Hematopoietic multipotent progenitor cell treated with erythropoietin and hydrocortisone succinate and interleukin-3 and kit ligand, for 6 days (in vitro differentiated cells): ENCODE results near the gene STX10.

Source experiments
- DNase-seq: peaks from one replicate; pipeline ENCODE4 v3.0.0-alpha.2; 2015

STX10 gene

GRCh38 chr19:13118424-13119193 lies 31.6 kb downstream of the STX10 start:
- peak; percentile 76 for DNase-seq

DNA sequence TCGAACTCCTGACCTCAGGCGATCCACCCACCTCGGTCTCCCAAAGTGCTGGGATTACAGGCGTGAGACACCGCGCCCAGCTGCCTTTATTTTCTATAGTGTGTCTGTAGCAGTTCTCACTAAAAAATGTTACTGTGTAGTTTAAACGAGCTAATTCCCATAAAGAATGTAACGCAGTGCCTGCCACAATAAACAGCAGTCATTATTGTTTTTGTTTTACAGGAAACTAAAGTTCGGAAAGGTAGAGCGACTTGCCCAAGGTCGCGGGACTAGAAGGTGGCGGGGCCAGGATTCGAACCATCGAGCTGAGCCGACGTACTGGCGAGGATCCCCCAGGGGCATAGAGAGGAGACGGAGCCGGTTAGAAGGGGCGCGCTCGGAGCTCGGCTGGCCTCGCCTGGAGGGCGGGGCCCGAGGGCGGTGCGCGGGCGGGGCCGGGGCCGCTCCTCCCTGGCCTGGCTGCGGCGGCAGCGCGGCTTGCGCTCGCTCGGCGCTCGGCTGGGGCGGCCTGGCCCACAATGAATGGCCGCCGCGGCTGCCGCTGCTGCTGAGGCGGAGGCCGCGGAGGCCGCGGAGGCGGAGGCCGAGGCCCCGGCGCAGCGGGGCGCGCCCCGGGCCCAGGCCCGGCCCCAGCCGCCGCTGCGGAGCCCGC lies 32.3 kb downstream of the STX10 start, which contains the start of gene NACC1:
TSS of gene NACC1 (plus strand) at position 493 of the 652 bp plus-strand sequence. CDS start 16,944 bp downstream, outside the sequence.
- peak; percentile 94 for DNase-seq

- no peak for DNase-seq
Observed at GRCh38 chr19:13117176-13117771, 32.9 kb downstream of the STX10 start.

- DNase-seq = peak; percentile 97
Observed at GRCh38 chr19:13116282-13117175, 33.6 kb downstream of the STX10 start, which contains the start of gene TRMT1. Gene TRMT1, minus strand, starts transcription at chr19:13116740. Its CDS starts 341 bp downstream, at chr19:13116399.

DNA sequence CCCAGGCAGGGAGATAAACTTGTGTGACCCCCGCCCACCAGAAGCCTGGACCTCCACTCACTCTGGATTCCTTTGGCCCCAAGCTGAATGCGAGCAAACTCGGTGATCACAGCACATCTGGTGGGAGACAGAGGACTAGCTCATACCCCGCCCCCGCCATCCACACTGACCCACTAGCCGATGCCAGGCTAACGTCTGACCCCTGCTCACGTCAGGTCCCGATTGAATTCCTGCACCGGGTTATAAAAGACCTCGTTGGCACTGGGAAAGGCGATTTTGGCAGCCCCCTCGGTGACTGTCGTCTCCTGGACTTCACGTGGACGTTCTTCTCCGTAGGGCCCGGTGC lies 34.3 kb downstream of the STX10 start:
- no peak for DNase-seq

- no peak for DNase-seq
Observed at GRCh38 chr19:13112555-13112954, 37.6 kb downstream of the STX10 start.

DNA sequence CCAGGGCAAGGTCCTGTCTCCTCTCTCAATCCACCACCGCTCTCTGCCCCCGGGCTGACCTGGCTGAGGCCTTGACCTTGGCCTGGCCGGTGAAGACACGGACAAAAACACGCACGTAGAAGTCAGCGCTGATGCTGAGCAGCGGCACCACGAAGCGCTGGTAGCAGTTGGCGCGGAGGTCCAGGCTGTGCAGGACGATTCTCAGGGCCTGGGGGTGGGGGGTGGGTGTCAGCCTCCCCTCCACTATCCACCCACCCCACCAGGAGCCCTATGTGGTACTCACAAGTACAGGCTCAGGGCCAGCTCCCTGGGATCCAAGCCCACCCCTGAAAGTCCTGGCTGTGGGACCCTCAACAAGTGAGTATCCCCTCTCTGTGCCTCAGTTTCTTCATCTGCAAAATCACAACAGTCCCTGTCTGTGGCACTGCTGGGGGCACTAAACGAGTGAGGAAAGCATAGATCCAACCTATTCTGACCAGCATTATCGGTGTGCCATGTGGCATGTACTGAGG lies 40.0 kb downstream of the STX10 start:
- no peak for DNase-seq

DNA sequence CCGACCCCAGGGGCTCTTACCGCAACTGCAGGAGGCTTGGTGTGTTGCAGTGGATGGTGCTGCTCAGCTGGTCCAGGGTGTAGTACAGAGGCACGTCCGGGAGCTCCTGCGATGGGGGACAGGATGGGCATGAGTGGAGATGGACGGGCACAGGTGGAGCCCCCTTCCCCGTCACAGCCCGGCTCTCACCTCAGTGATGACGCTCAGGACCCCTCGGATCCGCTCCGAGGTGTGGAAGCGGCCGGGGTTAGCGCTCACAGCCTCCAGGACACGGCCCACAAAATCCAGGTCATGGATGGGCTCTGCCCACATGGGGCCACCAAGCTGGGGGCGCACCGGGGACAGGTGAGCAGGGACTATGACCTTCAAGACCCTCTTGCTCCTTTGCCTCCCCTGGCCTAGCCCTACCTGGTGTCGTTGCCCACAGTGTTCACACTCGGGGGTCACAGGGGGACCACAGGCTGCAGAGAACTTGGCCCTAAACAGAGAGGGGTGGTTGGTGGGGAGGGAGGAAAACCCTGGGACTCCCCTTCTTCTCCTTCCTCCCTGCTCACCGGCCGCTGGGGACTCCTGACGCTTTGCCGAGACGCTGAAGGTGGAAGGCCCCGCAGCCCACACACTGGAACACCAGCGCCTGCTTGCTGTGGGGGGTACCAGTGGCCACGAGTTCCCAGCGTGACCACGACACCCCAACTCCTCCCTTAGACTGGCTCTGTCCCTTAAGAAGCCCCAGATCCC lies 40.6 kb downstream of the STX10 start:
- DNase-seq = no peak

- peak; percentile 69 for DNase-seq
Observed at GRCh38 chr19:13104848-13105711, 45.1 kb downstream of the STX10 start.

DNA sequence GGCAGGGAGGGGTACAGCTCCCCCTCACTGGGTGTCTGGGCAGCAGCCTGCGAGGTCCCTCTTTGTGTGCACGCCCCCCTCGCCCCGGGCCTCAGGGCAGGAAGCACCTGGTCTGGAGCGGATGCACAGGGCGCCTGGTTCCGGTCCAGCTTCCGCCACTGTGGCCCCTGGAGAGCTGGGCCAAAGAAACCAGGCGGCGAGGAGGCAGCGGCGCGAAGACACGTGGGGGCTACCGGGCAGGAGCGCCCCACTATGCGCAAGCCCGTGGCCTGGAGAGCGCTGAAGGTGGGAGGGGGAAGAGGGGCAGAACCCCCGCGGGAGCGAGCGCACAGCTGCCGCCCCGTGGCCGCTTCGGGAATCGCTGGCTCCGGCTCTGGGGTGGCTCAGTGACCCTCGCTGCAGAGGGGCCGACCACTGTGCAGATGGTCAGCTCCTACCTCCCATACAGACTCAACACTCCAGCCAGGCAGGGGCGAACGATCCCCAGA lies 45.8 kb downstream of the STX10 start:
- peak; percentile 89 for DNase-seq

DNA sequence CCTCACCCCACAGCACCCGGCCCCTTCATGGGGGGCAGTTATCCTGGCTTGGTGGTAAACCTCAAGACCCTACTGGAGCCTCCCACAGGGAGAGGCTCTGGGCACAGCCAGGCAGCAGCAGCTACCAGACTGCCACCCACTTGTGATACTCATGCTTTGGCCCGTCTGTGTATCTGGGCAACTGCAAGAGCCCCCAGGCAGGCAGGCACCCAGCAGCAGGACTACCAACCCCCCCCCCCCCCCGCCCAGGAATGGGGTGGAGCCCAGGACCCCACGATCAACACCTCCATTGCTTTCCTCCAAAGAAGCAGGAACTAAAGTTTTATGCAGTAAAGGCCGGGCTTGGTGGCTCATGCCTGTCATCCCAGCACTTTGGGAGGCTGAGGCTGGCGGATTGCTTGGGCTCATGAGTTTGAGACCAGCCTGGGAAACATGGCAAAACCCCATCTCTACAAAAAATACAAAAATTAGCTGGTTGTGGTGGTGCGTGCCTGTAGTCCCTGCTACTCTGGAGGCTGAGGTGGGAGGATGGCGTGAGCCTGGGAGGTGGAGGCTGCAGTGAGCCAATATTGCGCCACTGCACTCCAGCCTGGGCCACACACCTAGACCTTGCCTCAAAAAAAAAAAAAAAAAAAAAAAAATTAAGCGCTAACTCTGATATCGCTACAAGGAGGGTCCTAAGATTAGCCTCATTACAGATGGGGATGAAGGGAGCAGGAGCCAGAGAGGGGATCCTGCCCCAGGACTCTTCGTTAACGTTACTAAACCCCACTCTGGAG lies 46.4 kb downstream of the STX10 start:
- DNase-seq = peak; percentile 82

- DNase-seq = peak; percentile 98
Observed at GRCh38 chr19:13102666-13103580, 47.3 kb downstream of the STX10 start, which contains the start of gene LYL1. Gene LYL1, minus strand, starts transcription at chr19:13102858. Its CDS starts 1,687 bp downstream, at chr19:13101171.

- no peak for DNase-seq
Observed at GRCh38 chr19:13102416-13102665, 47.8 kb downstream of the STX10 start.

- no peak for DNase-seq
Observed at GRCh38 chr19:13101590-13102415, 48.4 kb downstream of the STX10 start.

- peak; percentile 80 for DNase-seq
Observed at GRCh38 chr19:13100841-13101589, 49.2 kb downstream of the STX10 start.

DNA sequence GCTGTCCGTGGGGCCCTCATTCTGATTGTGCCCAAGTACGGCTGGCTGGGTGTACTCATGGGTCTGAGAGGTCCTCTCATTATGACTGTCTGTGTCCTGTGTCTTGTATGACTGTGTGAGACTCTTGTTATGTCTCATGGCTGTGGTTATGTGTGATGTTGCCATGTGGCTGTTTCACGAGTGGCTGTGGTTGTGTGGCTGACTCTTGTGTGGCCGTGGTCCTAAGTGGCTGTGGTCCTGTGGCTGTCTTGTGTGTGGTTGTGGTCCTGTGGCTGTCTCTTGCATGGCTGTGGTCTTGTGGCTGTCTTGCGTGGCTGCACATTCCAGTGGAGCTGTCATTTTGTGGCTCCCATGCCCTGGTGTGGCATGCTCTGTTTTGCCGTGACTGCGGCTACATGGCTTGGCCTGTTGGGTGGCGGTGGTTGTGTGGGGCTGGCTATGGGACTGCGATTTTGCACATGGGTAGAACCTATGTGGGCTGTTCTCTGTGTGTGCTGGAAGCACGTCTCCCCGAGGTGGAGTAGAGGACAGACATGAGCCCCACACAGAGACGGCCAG lies 50.1 kb downstream of the STX10 start:
- peak; percentile 62 for DNase-seq
